Right hindlimb (tissue), 1 donor: ENCODE results near the gene CRAMP1.

Experiments used
- DNase-seq: peaks from one replicate; pipeline ENCODE4 v3.0.0-alpha.2; 2018

The CRAMP1 gene

DNA sequence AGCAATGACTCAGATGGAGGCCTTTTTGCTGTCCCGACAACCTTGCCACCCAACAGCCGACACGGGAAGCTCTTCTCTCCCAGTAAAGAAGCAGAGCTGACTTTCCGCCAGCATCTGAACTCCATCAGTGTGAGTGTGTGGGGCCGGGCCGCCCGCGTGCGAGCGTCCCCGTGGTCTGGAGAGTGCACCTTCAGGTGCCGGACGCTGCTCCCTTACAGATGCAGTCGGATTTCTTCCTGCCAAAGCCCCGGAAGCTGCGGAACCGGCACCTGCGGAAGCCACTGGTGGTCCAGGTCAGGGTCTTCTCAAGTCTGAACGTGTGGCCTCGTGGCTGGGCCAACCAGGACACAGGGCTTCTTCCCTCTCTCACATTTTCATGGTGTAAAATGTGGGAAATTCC is 50.4 kb downstream of the CRAMP1 start:
- DNase-seq: no peak

DNA sequence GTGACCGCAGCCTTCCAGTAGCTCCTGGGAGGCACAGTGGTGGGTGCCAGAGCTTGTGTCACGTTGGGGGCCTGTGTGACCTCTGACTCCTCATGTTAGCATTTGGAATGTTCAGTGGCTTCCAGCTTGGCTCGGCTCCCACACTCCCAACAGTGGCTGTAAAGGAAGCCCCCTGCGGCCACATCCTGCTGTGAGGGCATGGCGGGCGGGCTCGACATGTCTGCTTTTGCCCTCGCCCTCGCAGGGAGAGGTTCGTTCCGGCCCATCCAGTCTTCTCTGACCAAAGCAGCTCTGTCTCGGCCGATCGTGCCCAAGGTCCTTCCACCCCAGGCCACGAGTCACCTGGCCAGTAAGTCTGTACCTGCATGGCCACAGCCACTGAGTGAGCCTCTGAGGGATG is 53.7 kb downstream of the CRAMP1 start:
- no peak for DNase-seq

DNA sequence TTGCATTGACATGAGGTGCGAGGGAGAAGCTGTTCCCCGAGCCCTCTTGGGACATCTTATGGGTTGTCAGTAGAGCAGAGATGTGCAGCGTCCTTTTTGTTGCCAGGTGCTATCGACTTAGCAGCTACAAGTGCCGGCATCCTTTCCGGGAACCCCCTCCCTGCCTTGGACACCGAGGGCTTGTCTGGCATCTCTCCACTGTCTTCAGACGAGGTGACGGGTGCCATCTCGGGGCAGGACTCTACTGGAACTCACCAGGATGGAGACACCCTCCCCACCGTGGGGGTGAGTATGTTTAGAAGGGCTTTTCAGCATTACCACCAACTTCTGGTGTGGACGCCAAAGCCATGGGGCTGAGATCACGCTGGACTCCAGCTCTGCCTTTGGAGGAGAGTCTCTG is 54.2 kb downstream of the CRAMP1 start:
- no peak for DNase-seq

DNA sequence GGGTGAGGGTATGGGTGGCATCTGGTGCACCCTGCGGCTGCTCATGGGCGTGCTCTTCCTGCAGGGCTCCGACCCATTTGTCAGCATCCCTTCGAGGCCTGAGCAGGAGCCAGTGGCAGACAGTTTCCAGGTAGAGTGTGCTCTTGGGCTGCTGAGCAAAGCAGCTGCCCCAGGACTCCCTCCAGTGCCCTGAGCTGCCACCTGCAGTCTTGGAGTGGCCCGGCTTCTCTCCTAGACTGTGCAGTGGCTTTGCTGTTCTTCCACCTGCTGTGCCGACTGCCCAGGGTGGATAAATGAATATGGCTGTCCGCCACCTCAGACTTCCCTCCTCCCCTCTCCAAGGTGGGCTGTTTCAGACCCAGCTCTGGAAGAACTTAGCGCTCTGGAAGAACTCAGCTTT is 55.1 kb downstream of the CRAMP1 start:
- no peak for DNase-seq

DNA sequence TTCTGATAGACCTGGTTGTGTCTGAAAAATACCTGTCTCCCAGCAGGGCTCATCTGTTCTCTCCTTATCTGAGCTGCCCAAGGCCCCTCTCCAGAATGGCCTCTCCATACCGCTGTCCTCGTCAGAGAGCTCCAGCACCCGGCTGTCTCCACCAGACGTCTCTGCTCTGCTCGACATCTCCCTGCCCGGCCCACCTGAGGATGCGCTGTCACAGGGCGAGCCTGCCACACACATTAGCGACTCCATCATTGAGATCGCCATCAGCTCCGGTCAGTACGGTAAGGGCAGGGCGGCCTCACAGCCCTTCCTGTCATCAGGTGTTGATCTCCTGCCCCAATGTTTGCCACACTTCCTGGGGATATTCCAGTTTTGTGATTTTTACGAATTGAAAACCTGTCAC is 55.8 kb downstream of the CRAMP1 start:
- DNase-seq: no peak

DNA sequence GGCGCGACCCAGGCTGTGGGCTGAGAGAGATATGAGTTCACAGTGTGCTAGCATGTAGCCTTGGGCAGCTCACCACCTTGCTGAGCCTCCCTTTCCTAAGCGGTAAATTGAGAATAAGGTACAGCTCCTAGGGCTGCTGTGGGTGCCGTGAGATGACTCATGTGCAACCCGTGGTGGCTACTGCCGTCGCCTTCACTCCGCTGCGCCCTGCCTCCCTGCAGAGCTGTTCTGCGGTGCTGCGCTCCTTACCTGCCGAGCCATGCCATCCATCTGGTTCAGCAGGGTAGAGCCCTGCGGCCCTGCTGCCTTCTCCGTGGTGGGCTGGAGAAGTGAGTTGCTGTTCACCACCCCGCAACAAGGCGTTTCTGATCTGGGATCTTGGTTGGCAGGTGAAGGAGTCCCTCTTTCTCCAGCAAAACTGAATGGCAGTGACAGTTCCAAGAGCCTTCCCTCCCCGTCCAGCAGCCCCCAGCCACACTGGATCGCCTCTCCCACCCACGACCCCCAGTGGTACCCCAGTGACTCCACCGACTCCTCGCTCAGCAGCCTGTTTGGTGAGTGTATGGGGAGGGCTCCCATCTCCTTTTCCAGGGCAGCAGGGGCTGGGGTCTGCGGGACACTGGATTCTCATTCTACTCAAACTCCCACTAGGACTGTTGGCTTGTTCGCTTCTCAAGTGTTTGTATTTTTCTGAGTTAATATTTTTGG is 56.6 kb downstream of the CRAMP1 start:
- no peak for DNase-seq

DNA sequence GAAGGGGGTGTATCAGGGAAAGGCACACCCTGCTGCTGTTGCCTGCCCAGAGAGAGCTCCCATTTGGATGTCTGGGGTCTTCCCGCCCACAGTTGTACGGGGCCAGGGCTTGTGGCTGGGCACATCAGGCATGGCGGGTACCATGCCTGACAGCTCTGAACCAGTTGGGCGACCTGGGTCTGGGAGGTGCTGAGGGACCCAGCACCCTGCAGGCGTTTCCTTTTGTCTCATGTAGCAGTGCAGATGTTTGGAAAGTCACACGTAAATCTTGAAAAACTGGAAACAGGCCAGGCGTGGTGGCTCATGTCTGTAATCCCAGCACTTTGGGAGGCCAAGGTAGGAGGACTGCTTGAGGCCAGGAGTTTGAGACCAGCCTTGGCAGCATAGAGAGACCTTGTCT is 57.5 kb downstream of the CRAMP1 start:
- no peak for DNase-seq

DNA sequence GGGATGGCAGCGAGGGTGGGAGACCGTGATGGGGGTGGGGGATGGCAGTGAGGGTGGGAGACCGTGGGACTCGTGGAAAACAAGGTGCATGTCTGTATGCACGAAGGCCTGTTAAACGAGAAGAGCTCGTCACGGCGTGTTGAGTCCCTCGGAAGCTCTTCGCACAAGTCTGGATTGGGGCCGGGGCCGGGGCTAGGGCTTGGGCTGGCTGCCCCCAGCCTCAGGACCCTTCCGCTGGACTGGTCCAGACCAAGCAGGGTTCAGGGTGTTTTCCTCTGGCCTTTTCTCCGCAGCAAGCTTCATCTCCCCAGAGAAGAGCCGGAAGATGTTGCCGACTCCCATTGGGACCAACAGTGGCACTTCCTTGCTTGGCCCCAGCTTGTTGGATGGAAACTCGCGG is 58.2 kb downstream of the CRAMP1 start:
- DNase-seq: no peak

DNA sequence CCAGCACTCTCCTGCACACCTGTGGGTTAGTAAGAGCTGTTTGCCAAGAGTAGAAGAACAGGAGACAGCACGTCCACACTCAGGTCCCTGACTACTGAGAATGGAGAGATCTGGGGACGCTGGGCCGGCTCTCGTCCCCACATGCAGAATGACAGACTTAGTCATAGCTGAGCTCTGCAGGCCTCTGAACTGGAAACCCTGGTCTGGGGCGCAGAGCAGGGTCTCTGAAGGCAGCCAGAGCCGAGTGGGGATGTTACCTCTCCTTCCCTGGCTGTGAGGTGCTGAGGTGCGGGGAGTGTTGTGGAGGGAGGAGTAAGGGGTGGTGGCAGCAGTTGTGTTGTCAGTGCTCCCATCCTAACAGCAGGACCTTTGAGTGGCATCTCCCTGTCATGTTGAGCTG is 58.7 kb downstream of the CRAMP1 start:
- DNase-seq: no peak

DNA sequence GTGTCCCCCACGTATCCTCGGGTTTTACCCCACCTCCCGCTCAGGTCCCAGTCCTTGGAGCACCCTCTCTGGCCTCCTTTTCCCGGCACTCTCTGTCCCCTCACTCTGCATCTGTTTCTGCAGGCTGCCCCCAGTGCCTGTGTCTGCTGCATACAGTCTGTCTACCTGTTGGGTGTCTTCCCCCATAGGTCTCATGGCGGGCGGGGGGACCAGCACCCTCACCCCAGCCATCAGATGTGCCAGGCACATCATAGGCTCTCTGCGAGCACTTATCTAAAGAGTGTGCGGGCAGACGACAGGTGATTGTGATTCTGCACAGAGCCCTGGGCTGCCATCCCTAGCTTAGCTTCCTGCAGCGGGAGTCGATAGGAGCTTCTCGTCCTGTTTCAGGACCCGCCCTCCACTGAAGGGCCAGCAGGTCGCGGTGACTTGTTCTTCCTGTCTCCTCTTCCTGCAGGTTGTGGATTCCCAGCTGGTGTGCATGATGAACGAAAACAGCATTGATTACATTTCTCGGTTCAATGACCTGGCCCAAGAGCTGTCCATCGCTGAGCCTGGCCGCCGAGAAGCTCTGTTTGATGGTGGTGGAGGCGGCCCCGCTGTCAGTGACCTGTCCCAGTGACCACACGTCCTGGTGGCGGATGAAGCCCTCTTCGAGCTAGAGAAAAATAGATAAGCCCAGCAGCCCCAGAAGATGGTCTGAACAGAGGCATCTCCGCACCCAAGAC is 61.4 kb downstream of the CRAMP1 start:
- DNase-seq: no peak

DNA sequence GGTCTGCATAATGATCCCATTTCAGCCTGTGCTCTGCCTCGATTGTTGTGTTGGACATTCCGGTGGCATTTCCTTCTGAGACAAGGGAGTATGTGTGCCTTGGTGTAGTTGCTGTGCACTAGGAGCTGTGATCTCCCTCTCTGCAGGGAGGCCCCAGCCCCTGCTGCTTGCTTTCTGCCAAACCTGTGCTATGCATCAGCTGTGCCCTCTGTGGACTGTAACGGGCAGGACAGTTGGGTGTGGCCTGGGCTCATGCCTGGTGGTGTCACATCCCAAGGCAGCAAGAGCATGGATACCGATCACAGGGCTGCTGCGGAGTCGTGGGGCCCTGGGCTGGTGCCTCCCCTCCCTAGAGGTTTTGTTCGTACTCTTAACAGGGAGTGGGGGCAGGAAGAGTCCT is 62.1 kb downstream of the CRAMP1 start:
- no peak for DNase-seq

DNA sequence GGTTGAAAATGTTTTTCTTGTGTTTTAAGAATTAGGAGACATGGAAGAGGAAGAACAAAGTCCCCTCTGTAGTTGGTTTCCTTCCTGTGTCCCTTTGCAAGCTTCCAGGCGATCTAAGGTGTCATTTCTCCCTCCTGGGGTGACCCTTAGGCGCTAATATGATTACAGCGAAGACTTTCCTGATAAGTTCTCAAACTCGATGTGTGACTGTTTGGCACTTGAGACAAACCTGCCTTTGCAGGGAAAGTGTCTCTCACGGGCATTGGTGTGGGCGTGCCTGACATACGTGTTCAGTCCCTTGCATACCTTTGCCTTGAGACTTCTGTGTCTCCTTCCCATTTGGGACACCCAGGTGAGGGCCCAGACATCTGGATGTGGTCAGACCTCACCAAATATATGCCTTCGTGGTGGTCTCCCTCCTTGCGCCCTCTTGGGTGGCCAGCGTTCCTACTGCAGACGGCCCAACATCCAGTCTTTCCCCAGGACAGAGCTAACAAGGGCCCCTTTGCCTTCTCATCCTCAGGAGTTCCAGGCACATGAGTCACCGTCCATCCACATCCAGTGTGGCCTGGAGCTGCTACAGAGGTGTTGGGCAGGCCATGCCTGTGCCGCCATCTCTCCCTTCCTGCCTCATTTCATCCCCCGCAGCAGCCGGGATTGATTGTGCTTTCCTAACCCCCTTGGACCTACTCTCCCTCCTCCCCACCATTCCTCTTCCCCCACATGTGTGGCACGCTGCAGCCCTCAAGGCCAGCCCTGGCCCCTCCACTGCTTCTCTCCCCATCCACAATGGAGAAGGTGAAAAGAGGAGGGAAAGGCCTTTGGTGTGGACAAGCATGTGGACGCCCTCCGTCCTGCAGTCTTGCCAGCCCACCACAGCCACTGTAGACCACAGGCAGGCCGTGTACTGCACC is 62.8 kb downstream of the CRAMP1 start:
- DNase-seq: no peak

DNA sequence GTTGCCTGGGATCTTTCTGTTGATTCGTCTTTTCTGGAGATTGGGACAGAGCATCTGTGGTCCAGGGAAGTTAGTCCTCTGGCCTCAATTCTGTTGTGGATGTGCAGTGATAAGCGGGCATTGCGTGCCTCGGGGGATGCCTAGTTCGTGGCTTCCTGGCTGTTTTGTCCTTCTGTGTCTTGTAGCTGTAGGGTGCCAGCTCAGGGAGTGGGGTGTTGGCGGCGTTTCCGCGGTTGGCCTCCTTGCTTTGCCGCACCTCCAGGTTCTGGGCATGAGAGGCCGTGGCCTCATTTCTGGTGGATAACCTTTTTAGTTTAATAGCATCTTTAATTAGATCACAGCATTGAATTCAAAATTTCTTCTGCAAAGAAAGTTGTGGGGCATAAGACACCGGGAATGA is 64.5 kb downstream of the CRAMP1 start:
- no peak for DNase-seq

DNA sequence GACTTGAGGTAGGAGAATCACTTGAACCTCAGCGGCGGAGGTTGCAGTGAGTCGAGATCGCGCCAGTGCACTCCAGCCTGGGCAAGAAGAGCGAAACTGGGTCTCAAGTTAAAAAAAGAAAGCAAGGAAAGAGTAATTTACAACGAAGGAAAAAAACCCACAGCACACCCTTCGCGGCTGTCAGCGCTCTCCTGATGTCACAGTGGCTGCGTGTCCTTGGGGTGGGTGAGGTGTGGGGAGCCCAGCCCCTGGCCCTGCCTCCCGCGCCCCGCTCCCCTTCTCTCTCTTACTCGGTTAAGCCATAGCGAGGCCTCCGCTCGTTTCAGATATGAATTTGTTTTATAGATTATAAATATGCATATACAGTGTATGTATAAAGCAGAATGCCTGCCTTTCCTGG is 65.2 kb downstream of the CRAMP1 start:
- no peak for DNase-seq

DNA sequence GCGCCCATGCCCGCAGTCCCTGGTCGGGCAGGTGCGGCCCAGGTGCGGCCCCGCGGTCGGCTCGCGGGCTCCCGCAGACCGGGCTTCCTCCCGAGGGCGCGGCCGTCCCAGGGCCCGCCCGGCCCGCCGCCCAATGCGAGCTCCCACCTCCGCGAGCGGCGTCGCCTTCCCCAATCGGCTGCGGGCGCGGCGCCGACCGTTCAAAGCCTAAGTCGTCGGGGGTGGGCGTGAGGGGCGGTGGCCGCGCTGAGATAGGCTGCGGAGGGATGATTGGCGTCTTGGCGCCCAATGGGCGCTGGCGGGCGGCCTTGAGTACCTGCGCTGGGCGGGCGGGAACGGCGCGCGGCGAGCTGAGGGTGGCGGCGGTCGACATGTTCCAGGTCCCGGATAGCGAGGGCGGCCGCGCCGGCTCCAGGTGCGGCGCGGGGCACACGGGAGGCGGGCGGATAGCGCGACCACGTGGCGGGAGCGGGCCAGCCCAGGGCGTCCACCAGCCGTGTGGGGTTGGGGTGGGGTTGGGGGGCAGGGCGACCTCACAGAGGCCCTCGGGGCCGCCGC is 65.9 kb downstream of the CRAMP1 start, which contains the start of gene JPT2:
Gene JPT2 (plus strand): TSS at position 338 of the 558 bp plus-strand sequence. CDS start 34 bp downstream, at position 372.
- peak; percentile 96 for DNase-seq

DNA sequence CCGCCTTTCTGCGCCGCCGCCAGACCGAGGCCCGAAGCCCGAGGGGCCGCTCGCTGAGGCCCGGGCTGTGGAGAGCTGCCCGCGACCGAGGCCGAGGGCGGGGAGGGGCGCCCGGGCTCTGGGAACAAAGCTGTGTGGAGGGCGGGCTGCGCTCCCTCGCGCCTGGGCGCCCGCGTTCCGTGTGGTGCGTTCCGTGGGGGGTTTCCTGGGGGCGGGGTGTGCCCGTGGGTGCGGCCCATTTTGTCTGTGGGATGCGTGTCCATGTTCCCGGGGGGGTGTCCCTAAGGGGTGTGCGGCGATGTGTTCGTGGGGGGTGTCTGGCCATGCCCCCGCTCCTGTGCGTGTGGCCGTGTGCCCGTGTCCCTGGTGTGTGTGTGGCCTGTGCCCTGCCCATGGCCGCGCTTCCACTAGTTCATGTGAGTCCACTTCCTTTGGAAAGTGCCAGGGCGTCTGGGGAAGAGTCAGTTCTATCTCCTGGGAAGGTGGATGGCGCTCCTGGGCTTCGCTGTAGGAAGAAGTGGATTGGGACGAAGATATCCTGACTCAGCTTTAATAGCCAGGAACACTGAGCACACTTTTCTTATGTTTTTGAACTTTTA is 66.4 kb downstream of the CRAMP1 start:
- no peak for DNase-seq

DNA sequence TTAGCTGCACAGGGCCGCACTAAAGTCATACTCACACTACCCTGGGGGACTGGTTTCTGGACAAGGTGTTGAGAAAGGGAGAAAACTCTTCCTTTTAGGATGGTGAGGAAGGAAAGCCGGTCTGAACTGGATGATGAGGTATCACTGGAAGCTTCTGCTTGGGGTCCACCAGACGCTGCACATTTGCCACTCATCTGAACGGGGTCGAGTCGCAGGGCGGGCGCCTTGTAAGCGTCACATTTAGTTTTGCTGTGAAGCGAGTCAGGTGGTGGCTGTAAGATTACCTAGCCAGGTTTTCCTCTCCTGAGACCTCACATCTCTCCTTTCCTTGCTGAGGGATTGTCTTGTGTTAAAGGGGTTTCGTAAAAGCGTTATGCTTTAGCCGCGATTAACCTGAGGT is 68.2 kb downstream of the CRAMP1 start:
- DNase-seq: no peak

DNA sequence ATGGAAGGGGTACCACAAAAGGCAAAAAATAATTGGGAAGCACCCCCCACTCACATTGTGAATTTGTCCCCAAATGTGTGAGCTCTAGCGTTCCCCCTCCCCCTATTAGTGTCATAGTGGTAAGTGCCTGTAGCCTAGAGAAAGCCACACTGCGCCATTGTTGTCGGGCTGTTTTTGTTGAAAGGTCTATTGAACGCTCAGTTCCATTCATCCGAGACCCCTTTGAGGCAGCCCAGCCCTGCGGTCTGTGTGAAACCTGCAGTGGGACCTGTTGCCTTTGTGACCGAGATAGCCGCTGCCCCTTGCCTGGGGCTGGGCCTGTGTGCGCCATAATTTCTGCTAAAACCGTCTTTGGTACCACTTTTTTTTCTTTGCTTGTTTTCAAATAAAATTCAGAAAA is 68.9 kb downstream of the CRAMP1 start:
- no peak for DNase-seq

DNA sequence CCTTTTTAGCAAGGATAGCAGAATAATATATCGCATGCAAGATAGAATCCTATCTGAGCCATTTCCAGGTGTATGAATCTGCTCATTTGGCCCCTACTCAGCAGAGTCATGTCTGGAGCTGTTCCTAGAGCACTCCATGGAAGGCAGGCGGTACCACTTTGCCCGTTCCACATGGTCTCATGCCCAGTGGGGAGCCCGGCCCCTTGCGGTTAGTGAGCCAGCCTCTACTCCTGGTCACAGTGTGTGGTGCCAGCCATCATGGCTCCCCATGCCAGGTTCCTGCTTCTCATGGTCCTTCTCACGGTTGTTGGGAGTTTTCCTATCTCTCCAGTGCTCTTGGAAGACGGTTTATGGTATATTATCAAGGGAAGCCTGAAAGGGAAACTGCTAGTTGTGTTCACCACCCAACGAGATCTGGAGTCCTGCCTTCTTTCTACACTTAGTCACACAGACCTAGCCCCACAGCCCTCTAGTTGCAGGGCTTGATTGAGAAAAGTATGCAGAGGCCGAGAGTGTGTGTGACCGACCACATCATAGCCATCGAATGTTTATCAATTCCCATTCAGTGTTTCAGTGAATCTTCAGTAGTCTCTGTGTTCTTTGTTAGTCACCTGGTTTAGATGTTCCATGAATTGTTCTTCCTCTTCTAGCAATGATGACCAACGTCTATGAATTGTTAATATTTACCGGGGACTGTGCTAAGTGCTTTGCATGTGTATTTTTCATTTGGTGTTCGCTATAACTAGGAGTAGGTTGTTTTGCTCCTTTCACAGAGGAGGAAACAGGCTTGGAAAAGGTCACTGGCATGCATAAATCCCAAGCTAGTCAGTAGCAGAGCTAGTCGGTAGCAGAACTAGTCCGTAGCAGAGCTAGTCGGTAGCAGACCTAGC is 75.5 kb downstream of the CRAMP1 start:
- no peak for DNase-seq

DNA sequence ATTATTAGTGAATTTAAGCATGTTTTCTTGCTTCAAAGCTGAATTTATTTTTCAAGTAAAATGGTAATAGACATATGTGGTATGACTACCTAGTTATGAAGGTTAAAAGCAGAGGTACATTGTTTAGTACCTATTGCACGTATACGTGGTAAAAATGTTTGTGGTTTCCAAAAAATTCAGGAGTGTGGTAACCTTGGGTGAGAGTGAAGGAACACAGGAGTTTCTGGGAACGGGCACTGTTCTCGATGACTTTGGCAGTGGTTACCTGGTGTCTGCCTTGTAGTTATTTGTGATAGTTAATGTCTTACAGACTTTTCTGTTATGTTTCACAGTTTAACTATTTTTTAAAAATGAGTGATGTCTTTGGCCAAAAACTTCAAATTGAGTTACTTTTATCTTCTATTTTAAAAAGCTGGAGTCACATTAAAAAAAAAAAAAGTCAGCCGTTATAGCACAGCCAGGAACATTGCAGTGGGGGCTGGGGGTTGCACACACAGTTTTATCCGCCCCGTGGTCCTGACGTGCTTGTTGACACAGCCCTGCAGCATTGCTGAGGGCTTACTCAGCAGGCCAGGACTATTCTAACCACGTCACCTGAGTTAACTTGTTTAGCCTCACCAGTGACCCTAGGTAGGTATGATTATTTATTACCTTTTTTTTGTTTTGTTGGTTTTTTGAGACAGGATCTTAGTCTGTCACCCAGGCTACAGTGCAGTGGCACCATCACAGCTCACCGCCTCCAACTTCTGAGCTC is 76.8 kb downstream of the CRAMP1 start:
- no peak for DNase-seq

DNA sequence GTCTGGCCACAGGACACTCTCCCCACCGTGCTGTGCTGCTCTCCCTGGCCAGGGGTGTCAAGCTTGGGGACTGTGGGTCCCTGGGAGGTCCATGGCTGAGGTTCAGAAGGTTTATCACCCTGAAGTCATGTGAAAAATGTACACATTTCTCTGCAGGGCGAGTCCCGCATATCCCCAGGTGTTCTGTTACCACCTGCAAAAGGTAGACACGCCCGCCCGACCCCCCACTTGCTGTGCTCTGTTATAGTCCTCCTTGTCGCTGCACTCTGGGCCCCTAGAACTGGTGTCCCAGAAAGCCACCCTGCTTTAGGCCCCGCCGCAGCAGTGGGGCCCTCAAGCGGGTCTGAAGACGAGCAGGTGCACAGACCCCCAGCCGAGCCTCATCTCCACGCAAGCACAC is 77.7 kb downstream of the CRAMP1 start:
- DNase-seq: no peak
